ENCODE results near the gene TCF12.

DNA sequence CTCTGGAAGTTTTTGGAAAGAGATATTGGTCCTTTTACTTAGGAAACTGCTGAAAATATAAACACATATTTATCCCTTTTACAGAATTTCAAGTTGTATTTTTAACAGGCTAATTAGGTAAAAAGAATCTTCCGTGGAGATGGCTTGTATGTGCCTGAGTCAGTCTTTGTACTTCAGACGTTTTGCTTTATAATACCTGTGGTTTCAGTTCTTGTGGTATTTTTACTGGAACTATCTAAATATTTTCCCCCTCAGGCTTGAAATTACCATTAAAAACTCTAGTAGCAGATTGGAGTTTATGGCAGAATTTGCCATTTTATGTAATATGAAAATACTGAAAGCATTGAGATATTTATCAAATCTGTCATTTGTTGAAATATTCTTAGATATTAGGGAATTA is 306.2 kb downstream of the TCF12 start:
- TF ChIP-seq, protein P1, sequence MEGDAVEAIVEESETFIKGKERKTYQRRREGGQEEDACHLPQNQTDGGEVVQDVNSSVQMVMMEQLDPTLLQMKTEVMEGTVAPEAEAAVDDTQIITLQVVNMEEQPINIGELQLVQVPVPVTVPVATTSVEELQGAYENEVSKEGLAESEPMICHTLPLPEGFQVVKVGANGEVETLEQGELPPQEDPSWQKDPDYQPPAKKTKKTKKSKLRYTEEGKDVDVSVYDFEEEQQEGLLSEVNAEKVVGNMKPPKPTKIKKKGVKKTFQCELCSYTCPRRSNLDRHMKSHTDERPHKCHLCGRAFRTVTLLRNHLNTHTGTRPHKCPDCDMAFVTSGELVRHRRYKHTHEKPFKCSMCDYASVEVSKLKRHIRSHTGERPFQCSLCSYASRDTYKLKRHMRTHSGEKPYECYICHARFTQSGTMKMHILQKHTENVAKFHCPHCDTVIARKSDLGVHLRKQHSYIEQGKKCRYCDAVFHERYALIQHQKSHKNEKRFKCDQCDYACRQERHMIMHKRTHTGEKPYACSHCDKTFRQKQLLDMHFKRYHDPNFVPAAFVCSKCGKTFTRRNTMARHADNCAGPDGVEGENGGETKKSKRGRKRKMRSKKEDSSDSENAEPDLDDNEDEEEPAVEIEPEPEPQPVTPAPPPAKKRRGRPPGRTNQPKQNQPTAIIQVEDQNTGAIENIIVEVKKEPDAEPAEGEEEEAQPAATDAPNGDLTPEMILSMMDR (IDR thresholded peaks at IDR 0.05; ENCODE audit: low read length), result no peak
- no peak for TF ChIP-seq EZH2 (IDR thresholded peaks at IDR 0.05; ENCODE audit: borderline replicate concordance, low read length)
